ENCODE measurements around the gene PSMG3.
A peak's percentile ranks its signal among the peaks of the same experiment; 100 is the strongest.

The PSMG3 gene, protein sequence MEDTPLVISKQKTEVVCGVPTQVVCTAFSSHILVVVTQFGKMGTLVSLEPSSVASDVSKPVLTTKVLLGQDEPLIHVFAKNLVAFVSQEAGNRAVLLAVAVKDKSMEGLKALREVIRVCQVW

DNA sequence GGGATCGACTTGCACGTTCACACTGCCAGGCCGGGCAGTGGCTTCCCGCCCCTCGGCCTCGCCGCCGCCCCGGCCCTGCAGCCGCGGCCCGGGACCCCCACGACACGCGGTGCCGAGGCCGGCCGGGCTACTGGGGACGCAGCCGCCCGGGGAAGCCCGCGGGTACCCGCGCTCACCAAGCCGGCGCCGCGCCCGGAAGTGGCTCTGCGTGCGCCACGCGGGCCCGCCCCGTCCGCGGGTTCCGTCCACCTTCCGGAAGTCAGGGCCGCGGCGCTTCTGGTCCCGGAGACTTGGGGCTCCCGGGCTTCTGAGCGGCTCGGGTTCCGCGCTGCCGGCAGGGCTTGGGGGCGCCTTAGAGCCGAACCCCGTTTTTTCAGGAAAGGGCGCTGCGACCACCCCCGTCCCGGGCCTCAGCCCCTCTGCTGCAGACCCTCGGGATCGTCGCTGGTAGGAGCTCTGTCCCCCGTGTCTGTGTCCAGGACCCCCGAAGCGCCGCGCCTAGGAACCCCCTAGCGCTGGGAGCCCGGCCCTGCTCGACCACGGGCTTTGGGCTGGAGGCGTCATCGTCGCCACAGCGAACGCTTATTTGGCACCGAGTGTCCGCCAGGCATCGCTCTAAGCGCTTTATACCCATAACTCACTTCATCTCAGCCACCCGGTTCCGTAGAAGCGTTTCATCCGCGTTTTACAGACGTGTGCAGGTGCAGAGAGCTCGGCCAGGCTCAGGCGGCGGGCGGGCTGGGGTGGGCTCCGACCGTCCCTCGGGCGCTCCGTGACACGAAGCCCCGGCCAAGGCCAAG, at the start of gene PSMG3:
Gene PSMG3 (minus strand): TSS at position 200 of the 800 bp plus-strand sequence. CDS start 693 bp downstream, outside the sequence.
- DNase-seq: peak; percentile 95

GRCh38 chr7:1618475-1618874, 48.6 kb upstream of the PSMG3 start:
- no peak for DNase-seq

DNA sequence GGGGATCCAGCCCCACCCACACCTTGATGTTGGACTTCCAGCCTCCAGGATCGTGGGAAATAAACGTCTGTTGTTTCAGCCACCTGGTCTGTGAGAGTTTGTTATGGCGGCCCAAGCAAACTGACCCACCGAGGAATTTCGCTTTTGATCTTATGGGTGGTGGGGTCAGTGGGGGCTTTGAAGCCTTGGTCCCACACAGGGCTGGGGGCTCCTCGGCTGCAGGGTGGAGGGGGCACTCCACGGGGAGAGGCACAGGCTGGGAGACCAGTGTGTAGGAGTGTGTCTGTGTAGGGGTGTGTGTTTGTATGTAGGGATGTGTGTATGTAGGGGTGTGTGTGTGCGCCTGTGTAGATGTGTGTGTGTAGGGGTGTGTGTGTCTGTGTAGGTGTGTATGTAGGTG, 48.1 kb upstream of the PSMG3 start:
- DNase-seq: no peak

- DNase-seq: no peak
Observed at GRCh38 chr7:1616741-1617140, 46.9 kb upstream of the PSMG3 start.

- DNase-seq: no peak
Observed at GRCh38 chr7:1611708-1612241, 41.9 kb upstream of the PSMG3 start.

GRCh38 chr7:1610678-1611302, 41.0 kb upstream of the PSMG3 start:
- DNase-seq: no peak

- DNase-seq: no peak
Observed at GRCh38 chr7:1610013-1610677, 40.3 kb upstream of the PSMG3 start.

GRCh38 chr7:1609023-1609422, 39.2 kb upstream of the PSMG3 start:
- DNase-seq: no peak

GRCh38 chr7:1608318-1608717, 38.5 kb upstream of the PSMG3 start:
- DNase-seq: no peak

GRCh38 chr7:1607696-1608095, 37.9 kb upstream of the PSMG3 start:
- no peak for DNase-seq

GRCh38 chr7:1607001-1607400, 37.2 kb upstream of the PSMG3 start:
- DNase-seq: no peak

DNA sequence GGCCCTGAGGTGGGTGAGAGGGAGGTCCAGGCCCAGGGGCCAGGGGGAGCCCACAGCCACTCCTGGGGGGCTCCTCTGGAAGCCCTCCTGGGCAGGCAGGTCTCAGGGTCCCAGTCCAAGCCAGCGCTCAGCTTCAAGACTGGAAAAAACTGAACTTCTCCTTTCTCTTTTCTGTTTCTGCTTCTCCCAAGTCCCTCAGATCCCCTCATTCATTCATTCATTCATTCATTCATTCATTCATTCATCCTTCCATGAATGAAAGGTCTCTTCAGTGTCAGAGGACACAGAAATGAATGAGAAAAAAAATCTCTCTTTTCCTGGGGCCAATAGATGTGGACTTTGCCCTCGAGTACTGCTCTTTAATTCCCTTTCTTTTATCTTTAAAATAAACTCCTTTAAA, 34.6 kb upstream of the PSMG3 start:
- no peak for DNase-seq

GRCh38 chr7:1603346-1604225, 33.8 kb upstream of the PSMG3 start:
- DNase-seq: no peak

- no peak for DNase-seq
Observed at GRCh38 chr7:1602386-1602785, 32.6 kb upstream of the PSMG3 start.

- no peak for DNase-seq
Observed at GRCh38 chr7:1601956-1602355, 32.1 kb upstream of the PSMG3 start.

DNA sequence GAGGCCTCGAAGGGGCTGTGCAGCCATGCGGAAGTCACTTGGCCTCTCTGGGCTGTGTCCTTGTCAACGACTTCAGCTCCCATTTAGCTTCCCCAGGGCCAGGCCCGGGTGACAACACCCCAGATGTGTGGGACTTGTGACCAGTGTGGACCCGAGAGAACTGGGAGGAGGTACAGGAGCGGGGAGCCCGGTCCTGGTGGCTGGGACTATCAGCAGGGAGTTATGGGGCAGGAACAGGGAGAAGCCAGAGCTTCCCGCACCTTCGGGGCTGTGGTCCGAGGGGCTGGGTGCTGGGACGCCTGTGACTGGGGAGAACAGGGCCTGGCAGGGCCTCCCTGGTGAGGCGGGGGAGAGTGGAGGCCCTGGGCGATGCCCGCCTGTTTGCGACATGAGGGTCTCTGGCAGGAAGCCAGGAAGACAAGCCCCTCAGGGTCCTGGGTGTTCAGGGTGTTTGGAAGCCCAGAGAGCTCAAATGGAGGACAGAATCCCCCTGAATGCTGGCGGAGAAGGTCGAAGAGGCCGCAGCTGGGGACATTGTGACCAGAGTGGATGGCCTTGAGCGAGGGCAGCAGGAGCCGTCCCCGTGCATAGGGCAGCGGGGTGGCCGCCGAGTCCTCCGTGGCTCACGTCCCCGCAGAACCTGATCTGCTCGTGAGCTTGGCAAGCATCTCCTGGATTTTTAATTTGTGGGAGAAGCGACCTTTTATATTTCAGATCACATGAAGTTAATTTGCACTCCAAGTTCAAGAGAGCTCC, 30.0 kb upstream of the PSMG3 start:
- DNase-seq: no peak

GRCh38 chr7:1598961-1599639, 29.3 kb upstream of the PSMG3 start:
- DNase-seq: no peak

GRCh38 chr7:1598286-1598685, 28.5 kb upstream of the PSMG3 start:
- DNase-seq: no peak

GRCh38 chr7:1597791-1598190, 28.0 kb upstream of the PSMG3 start:
- DNase-seq: no peak

- DNase-seq: no peak
Observed at GRCh38 chr7:1597066-1597760, 27.4 kb upstream of the PSMG3 start.
